GM12892 (cell line): ENCODE measurements around the gene CLASP1.

Source experiments
- POLR2A ChIP-seq: IDR thresholded peaks from 2 replicates; pipeline ENCODE4 v1.6.1; 2011; ENCODE audit warnings: low read depth, low read length, control low read depth
- POLR2AphosphoS5 ChIP-seq: IDR thresholded peaks from 2 replicates; pipeline ENCODE4 v1.6.1; 2011; ENCODE audit warnings: low read depth, low read length, control low read depth

DNA sequence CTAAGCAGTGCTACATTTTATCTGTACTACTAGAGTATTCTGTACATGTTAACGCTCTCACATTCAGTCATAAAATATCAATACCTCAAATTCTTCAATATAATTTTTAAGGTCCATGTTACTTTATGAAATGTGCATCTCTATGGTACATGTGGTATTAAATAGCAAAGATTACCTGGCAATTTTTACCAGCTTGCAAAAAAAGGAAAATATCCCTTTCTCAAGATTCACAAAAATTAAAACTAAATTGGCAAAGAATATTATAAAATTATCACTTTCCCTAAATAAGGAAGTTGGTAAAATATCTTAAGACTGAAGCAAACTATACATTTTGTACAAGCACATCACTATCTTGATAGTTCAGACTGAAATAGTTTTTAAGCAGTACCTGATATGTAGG, 233.5 kb downstream of the CLASP1 start:
- TF ChIP-seq POLR2AphosphoS5 (no peak), POLR2A (no peak)
